SK-N-MC (cell line): ENCODE results near the gene TBC1D17.

Experiments used
- EZH2 ChIP-seq: fragments of 200-600 bp; sonication (generic); IDR thresholded peaks from one replicate; pipeline ENCODE4 v1.6.1; 2017; ENCODE audit warnings: antibody characterized with exemption
- FOXP2 ChIP-seq: optimal IDR thresholded peaks from 2 replicates; pipeline ENCODE3; 2011; ENCODE audit warnings: mild to moderate bottlenecking, moderate library complexity; ENCODE audit not compliant: insufficient read depth; ENCODE audit errors: extremely low read length, control extremely low read depth
- POLR2AphosphoS5 ChIP-seq: IDR thresholded peaks from 2 replicates; pipeline ENCODE4 v1.6.1; 2012; ENCODE audit warnings: mild to moderate bottlenecking, low read depth, low read length, borderline replicate concordance

DNA sequence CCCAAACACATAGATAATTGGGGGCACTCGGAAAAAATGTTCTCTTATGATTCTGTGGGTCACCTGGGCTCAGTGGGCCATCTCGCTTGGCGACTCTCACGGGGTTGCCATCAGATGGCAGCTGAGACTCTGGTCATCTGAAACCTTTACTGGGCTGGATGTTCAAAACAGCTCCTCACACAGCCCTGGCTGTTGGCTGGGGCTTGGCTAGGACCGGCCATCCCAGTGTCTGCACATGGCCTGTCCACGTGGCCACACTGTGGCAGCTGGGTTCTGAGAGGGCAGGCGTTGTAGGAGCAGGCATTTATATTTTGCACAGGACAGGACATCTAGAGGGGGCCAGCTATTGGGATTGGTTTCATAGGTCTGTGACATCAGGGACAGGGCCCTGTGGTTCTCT is 43.9 kb upstream of the TBC1D17 start:
- TF ChIP-seq EZH2 (no peak), POLR2AphosphoS5 (no peak), FOXP2 (no peak)
